B cell (primary cell): ENCODE data around the gene PTGER2. TPM values are rescaled to one million over a fixed set of nuclear protein-coding genes. Genes with fewer than 3 reads are reported as not detected.

Experiments used
- ATAC-seq: fragments of 200-7000 bp; cut with Tn5 transposase; one replicate; pipeline ENCODE4 v1.10.0; 2021; ENCODE audit warnings: low read depth, mild to moderate bottlenecking, moderate number of reproducible peaks, moderate library complexity
- CTCF ChIA-PET: fragments of 350-600 bp; sonication (Branson Sonifier 250); formaldehyde crosslinking; loops from one replicate; lab custom pipeline; 2021; ENCODE audit warnings: antibody characterized with exemption, inconsistent platforms; lab: Charles Lee
- POLR2A ChIA-PET: fragments of 350-600 bp; sonication (Branson Sonifier 250); formaldehyde crosslinking; loops from one replicate; lab custom pipeline; 2021; ENCODE audit warnings: antibody characterized with exemption; lab: Charles Lee
- DNase-seq: peaks from one replicate; pipeline ENCODE4 v3.0.0; 2013
- H2AFZ ChIP-seq: 2 replicates; pipeline ENCODE4 v1.6.1; 2012; ENCODE audit warnings: mild to moderate bottlenecking, low read depth, low read length; ENCODE audit not compliant: insufficient read depth, poor library complexity, severe bottlenecking
- H3K27ac ChIP-seq, 2 donors: 1 replicate in 1 of 2; 2 replicates in 1 of 2; pipeline ENCODE4 v1.5.1; 2012 to 2013; ENCODE audit warnings: low read length in 2 of 2, mild to moderate bottlenecking in 2 of 2, moderate library complexity in 1 of 2
- H3K27me3 ChIP-seq, 4 experiments: fragments of 200-600 bp in 1 of 4; sonication (generic) in 1 of 4; replicated peaks in 1 of 4; 1 replicate in 2 of 4; 2 replicates in 2 of 4; pipeline versions ENCODE4 v1.6.1 to v1.7.0; 2013 to 2016; ENCODE audit warnings: low read length in 3 of 4, mild to moderate bottlenecking in 2 of 4, mixed read lengths in 1 of 4, moderate library complexity in 1 of 4; ENCODE audit not compliant: insufficient read depth in 4 of 4, control insufficient read depth in 3 of 4; ENCODE audit errors: control extremely low read depth in 1 of 4
- H3K36me3 ChIP-seq, 2 experiments: replicated peaks in 1 of 2; 1 replicate in 1 of 2; 2 replicates in 1 of 2; pipeline versions ENCODE4 v1.6.1 to v1.7.1; 2013; ENCODE audit warnings: low read length in 1 of 2; ENCODE audit not compliant: insufficient read depth in 2 of 2, control insufficient read depth in 1 of 2; ENCODE audit errors: control extremely low read depth in 1 of 2, extremely low read depth in 1 of 2
- H3K4me1 ChIP-seq, 2 donors: fragments of 200-600 bp in 1 of 2; sonication (generic) in 1 of 2; 1 replicate in 1 of 2; 2 replicates in 1 of 2; pipeline versions ENCODE4 v1.5.1 to v1.6.1; 2013 to 2017; ENCODE audit warnings: low read length in 2 of 2; ENCODE audit not compliant: control insufficient read depth in 2 of 2, insufficient read depth in 2 of 2
- H3K4me2 ChIP-seq: replicated peaks from 2 replicates; pipeline ENCODE3; 2012; ENCODE audit warnings: mild to moderate bottlenecking, low read depth, low read length; ENCODE audit not compliant: poor library complexity, severe bottlenecking
- H3K4me3 ChIP-seq, 5 experiments: fragments of 200-600 bp in 1 of 5; sonication (generic) in 1 of 5; 1 replicate in 3 of 5; 2 replicates in 2 of 5; pipeline versions ENCODE4 v1.5.1 to v1.7.0; 2011 to 2016; ENCODE audit warnings: low read length in 4 of 5, mild to moderate bottlenecking in 4 of 5, low read depth in 2 of 5, control low read depth in 1 of 5, moderate library complexity in 1 of 5; ENCODE audit not compliant: insufficient read depth in 1 of 5; ENCODE audit errors: control extremely low read depth in 1 of 5, extremely low read depth in 1 of 5
- H3K79me2 ChIP-seq: fragments of 200-600 bp; sonication (generic); one replicate; pipeline ENCODE4 v1.6.0; 2016; ENCODE audit warnings: low read length; ENCODE audit not compliant: control insufficient read depth, insufficient read depth
- H3K9ac ChIP-seq: fragments of 200-600 bp; sonication (generic); 2 replicates; pipeline ENCODE4 v1.6.1; 2017; ENCODE audit warnings: mild to moderate bottlenecking, low read length, moderate library complexity
- H3K9me3 ChIP-seq, 3 donors: one replicate each; pipeline versions ENCODE4 v1.6.1 to v1.7.1; 2013; ENCODE audit warnings: low read length in 2 of 3; ENCODE audit not compliant: control insufficient read depth in 2 of 3, insufficient read depth in 1 of 3; ENCODE audit errors: control extremely low read depth in 1 of 3
- H4K20me1 ChIP-seq: 2 replicates; pipeline ENCODE4 v1.6.0; 2012; ENCODE audit warnings: mild to moderate bottlenecking, low read length; ENCODE audit not compliant: insufficient read depth, control insufficient read depth, poor library complexity, severe bottlenecking
- H3K27ac Mint-ChIP-seq: one replicate; pipeline ENCODE4 v1.8.0; 2021; ENCODE audit warnings: mixed read lengths
- H3K27me3 Mint-ChIP-seq: one replicate; pipeline ENCODE4 v1.8.0; 2021; ENCODE audit warnings: mixed read lengths
- H3K4me1 Mint-ChIP-seq: one replicate; pipeline ENCODE4 v1.8.0; 2021; ENCODE audit warnings: mixed read lengths
- H3K4me3 Mint-ChIP-seq: one replicate; pipeline ENCODE4 v1.8.0; 2021; ENCODE audit warnings: mixed read lengths
- H3K9me3 Mint-ChIP-seq: one replicate; pipeline ENCODE4 v1.8.0; 2022; ENCODE audit warnings: mixed read lengths; ENCODE audit not compliant: insufficient read depth
- CTCF ChIP-seq: fragments of 200-600 bp; IDR thresholded peaks from one replicate; pipeline ENCODE4 v1.8.0; 2022; ENCODE audit warnings: antibody characterized with exemption, mild to moderate bottlenecking
- EZH2 ChIP-seq: IDR thresholded peaks from 2 replicates; pipeline ENCODE4 v1.6.1; 2012; ENCODE audit warnings: borderline replicate concordance, low read depth, mild to moderate bottlenecking, moderate library complexity, low read length; ENCODE audit not compliant: insufficient read depth, poor library complexity, severe bottlenecking
- WGBS: methylation state at CpG from one replicate; pipeline ENCODE4 v1.1.5; 2013; ENCODE audit warnings: missing lambda C conversion rate; ENCODE audit not compliant: insufficient coverage; 5-methylcytosine and 5-hydroxymethylcytosine counted together
- intact Hi-C: fragments of 100-400 bp; cut with micrococcal nuclease; formaldehyde crosslinking; loops from one replicate; pipeline ENCODE4 v1.10.0; 2022
- polyA plus RNA-seq: library from polyadenylated mRNA; depleted of rRNA; stranded (reverse); fragments of >200 nt; gene quantifications from 2 replicates; pipeline ENCODE4 v1.2.3, GENCODE V29; 2012
- total RNA-seq, 2 donors: library from RNA; stranded (reverse); fragments of 120-200 nt in 1 of 2; gene quantifications; 1 replicate in 1 of 2; 2 replicates in 1 of 2; pipeline versions ENCODE4 v1.2.3 to v1.2.4, GENCODE V29; 2013 to 2022

The PTGER2 gene
- total and polyA plus RNA-seq, 2 donors (not counting 1 experiment from before 2014, with no cell fraction given), result 0.32 to 0.92 TPM

- no peaks in the 10 kb centered on the region for H3K4me1 Mint-ChIP-seq
- H2AFZ ChIP-seq, result no peak overlapping the region
- H4K20me1 ChIP-seq, result no peaks in the 10 kb centered on the region
- no peak for TF ChIP-seq EZH2
- TF ChIP-seq CTCF, result no peak
- peaks cover 0 to 5% (median 1%) of the 10 kb centered on the region in 4 experiments for H3K27me3 ChIP-seq
- peaks cover 7% of the 10 kb centered on the region for H3K27me3 Mint-ChIP-seq
- no peak for ATAC-seq
- WGBS, result 87% methylated on average over 3 of the region's 3 CpGs
- intact Hi-C loops, result no loop called here
- no peaks in the 10 kb centered on the region for H3K4me1 ChIP-seq
- H3K27ac ChIP-seq, result no peak overlapping the region
- no peak overlapping the region for H3K4me2 ChIP-seq
- no peak overlapping the region for H3K4me3 Mint-ChIP-seq
- ChIA-PET CTCF (no interaction called here), POLR2A (no interaction called here)
- peaks cover 8% of the 10 kb centered on the region for H3K9me3 Mint-ChIP-seq
- H3K9me3 ChIP-seq, result peaks cover 0 to 4% (median 0%) of the 10 kb centered on the region in 3 donors
- H3K36me3 ChIP-seq, result no peaks in the 10 kb centered on the region
- H3K4me3 ChIP-seq, result no peak overlapping the region
- no peak overlapping the region for H3K9ac ChIP-seq
- H3K27ac Mint-ChIP-seq, result no peak overlapping the region
- H3K79me2 ChIP-seq, result no peaks in the 10 kb centered on the region
- DNase-seq, result no peak
These were observed 55.2 kb downstream of the PTGER2 start for GRCh38 chr14:52369305-52369801.

- H3K27ac ChIP-seq, result no peak overlapping the region
- no peak overlapping the region for H3K4me3 ChIP-seq
- H3K9me3 ChIP-seq, result peaks cover 0 to 4% (median 0%) of the 10 kb centered on the region in 3 donors
- no peak for ATAC-seq
- H3K4me3 Mint-ChIP-seq, result no peak overlapping the region
- no peaks in the 10 kb centered on the region for H4K20me1 ChIP-seq
- H3K4me2 ChIP-seq, result no peak overlapping the region
- H3K36me3 ChIP-seq, result no peaks in the 10 kb centered on the region
- H3K79me2 ChIP-seq, result no peaks in the 10 kb centered on the region
- peaks cover 7% of the 10 kb centered on the region for H3K27me3 Mint-ChIP-seq
- CTCF ChIA-PET, result no interaction called here
- no peak overlapping the region for H2AFZ ChIP-seq
- no peaks in the 10 kb centered on the region for H3K4me1 Mint-ChIP-seq
- no peak for TF ChIP-seq CTCF
- TF ChIP-seq EZH2, result no peak
- no peaks in the 10 kb centered on the region for H3K4me1 ChIP-seq
- POLR2A ChIA-PET, result no interaction called here
- peaks cover 0 to 5% (median 1%) of the 10 kb centered on the region in 4 experiments for H3K27me3 ChIP-seq
- H3K27ac Mint-ChIP-seq, result no peak overlapping the region
- H3K9me3 Mint-ChIP-seq, result peaks cover 8% of the 10 kb centered on the region
- intact Hi-C loops, result no loop called here
- 100% methylated on average over 2 of the region's 4 CpGs for WGBS
- H3K9ac ChIP-seq, result no peak overlapping the region
- no peak for DNase-seq
These were observed 56.4 kb downstream of the PTGER2 start for GRCh38 chr14:52370406-52370935.
